GM18517 (cell line): Measurements from ENCODE around the gene COX7A2L.
"Not testable (repeated sequence)": the region's sequence is repeated elsewhere in the genome, so short reads cannot be mapped to it uniquely, and the experiment has no call there.

Experiments
- ATAC-seq: cut with Tn5 transposase; IDR thresholded peaks from one replicate; pipeline ENCODE4 v1.9.1; 2021; ENCODE audit warnings: mild to moderate bottlenecking, moderate library complexity; ENCODE audit not compliant: unreplicated experiment

COX7A2L gene, protein sequence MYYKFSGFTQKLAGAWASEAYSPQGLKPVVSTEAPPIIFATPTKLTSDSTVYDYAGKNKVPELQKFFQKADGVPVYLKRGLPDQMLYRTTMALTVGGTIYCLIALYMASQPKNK

GRCh38 chr2:42360890-42361727 is at the start of gene COX7A2L:
Gene COX7A2L, minus strand, starts transcription at chr2:42361217. Its CDS starts 56 bp downstream, at chr2:42361161.
- ATAC-seq: peak; percentile 82

- ATAC-seq: no peak
Measured at GRCh38 chr2:42408009-42408408, 47.0 kb upstream of the COX7A2L start.

DNA sequence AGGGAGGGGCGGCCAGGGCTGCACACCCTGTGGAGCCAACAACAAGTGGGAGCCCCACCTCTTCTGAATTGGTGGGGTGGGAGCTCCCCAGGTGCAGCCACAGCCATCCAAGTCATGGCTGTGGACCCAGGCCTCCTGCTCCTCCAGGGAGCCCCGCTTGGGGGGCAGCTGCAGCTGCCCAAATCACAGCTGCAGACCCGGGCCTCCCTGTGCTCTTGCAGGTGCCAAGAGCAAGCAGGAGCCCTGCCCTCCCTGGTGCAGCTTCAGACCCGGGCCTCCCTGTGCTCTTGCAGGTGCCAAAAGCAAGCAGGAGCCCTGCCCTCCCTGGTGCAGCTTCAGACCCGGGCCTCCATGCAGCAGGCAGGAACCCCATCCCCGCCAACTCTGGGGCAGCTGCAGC is 46.5 kb upstream of the COX7A2L start:
- no peak for ATAC-seq

- no peak for ATAC-seq
Measured at GRCh38 chr2:42404676-42405075, 43.7 kb upstream of the COX7A2L start.

DNA sequence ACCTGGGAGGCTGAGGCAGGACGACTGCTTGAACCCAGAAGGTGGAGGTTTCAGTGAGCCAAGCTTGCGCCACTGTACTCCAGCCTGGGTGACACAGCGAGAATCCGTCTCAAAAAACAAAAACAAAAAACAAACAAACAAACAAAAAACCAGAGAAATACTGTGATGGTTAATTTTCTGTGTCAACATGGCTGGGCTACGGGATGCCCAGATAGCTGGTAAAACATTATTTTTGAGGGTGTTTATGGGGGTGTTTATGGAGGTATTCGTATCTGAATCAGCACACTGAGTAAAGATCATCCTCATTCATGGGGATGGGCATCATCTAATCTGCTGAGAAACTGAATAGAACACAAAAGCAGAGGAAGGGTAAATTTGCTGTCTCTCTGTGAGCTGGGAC is 40.8 kb upstream of the COX7A2L start:
- no peak for ATAC-seq

DNA sequence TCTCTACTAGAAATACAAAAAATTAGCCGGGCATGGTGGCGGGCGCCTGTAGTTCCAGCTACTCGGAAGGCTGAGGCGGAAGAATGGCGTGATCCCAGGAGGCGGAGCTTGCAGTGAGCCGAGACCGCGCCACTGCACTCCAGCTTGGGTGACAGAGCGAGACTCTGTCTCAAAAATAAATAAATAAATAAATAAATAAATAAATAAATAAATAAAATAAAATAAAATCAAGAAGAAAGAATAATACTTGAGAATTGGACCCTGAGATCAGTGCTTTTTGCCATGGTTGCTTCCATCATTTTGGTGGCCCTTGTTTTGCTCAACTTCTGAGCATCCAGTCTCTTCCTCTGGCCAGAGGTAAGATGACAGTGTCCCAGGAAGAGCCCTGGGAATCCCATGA is 37.0 kb upstream of the COX7A2L start:
- ATAC-seq: not testable (repeated sequence)

- ATAC-seq: not testable (repeated sequence)
Measured at GRCh38 chr2:42393320-42393719, 32.3 kb upstream of the COX7A2L start.

GRCh38 chr2:42392191-42392590 is 31.2 kb upstream of the COX7A2L start:
- no peak for ATAC-seq

DNA sequence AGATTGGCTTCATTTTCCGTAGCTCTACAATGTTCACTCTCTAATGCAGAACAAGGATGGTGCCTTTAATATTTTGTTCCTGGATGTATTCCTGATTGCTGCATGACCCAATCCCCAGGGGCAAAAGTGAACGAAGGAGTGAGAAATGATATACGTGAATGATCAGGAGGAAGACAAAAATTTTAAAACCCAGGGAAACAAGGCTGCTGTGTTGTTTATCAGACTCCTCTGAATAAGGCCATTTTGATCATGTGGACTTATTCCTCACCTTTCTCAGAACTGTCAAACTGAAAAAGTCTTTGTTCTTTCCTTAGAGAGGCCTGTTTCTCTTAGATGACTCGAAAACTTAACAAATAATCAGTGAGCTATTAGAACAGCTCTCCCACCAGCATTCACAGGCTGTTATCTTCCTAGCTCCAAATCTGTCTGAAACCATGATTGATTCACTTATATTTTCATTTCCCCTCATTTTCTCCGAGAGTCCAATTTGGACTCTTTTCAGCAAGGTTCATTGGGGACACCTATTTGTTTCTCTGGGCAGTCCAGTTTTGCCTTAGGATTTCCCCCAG is 29.5 kb upstream of the COX7A2L start:
- no peak for ATAC-seq

DNA sequence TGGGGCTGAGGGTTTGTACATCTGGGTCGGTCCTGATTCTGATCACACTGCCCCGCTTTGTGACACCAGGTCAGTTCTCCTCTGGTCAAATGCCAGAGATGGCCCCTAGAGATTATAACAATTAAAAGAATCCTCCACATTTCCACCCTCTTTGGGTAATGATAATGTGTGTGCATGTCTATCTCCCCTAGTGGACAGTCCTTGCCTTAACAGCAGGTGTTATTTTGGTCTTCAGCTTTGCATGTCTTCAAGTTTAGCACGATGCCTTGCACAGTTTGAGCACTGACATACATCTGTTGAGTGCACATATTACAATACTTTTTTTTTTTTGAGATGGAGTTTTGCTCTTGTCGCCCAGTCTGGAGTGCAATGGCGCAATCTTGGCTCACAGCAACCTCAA is 25.7 kb upstream of the COX7A2L start:
- no peak for ATAC-seq

- no peak for ATAC-seq
Measured at GRCh38 chr2:42385225-42385624, 24.2 kb upstream of the COX7A2L start.

DNA sequence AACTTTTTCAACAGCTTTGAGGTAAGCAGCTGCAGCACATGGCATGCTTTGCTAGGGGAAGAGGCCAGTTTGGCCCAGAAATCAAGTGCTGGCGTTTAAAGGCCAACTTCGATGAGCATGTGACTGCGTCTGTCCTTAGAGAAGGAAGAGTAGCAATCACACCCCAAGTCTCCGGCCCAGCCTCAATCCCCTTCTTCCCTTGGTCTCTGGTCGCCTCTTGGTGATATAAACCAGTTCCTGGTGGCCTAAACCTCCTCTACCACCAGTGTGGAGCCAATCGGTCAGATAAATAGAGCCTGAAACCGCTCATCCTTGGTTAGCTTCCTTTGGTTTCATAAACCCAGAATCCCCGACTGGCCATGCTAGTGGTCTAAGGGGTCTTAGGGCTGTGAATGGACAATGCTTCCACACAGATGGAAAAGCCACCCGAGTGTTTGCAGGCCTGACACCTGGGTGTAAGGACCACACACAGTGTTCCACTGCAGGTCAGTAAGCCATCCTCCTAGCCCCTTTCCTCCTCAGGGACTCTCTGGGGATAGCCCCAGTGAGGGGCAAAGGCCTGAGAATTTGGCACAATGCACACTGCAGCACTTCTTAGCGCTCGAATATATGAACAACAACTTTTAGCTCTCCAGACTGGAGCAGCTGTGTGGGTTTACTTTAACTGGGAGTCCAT is 23.0 kb upstream of the COX7A2L start:
- ATAC-seq: no peak

GRCh38 chr2:42382144-42382543 is 21.1 kb upstream of the COX7A2L start:
- no peak for ATAC-seq

DNA sequence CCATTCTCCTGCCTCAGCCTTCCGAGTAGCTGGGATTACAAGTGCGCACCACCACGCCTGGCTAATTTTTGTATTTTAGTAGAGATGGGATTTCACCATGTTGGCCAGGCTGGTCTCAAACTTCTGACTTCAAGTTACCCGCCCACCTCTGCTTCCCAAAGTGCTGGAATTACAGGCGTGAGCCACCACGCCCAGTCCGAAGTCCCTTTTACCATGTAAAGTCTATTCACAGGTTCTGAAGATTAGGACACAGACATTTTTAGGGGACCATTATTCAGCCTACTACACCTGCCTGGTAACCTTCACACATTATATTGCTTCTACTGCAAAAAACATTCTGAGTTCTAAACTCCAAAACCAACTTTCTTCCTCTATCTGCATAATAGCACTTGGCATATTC is 19.0 kb upstream of the COX7A2L start:
- not testable (repeated sequence) for ATAC-seq

- ATAC-seq: no peak
Measured at GRCh38 chr2:42378415-42378814, 17.4 kb upstream of the COX7A2L start.

DNA sequence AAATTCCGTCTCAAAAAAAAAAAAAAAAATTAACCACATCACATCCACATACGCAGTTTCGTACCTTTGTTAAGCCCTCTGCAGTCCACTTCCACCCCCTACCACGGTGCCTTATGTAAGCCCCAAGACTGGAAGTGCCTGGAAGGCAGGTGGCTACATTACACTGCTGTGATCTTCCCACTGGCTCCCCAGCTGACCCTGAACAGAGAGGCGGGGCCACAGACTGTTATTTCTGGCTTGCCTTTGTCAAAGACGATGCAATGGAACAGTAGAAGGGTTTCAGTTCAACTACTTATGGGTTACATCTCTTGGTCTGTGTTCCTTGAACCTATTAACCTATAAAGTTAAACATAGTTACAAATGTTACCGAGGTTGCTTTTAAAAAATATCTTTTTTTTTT is 15.7 kb upstream of the COX7A2L start:
- no peak for ATAC-seq

DNA sequence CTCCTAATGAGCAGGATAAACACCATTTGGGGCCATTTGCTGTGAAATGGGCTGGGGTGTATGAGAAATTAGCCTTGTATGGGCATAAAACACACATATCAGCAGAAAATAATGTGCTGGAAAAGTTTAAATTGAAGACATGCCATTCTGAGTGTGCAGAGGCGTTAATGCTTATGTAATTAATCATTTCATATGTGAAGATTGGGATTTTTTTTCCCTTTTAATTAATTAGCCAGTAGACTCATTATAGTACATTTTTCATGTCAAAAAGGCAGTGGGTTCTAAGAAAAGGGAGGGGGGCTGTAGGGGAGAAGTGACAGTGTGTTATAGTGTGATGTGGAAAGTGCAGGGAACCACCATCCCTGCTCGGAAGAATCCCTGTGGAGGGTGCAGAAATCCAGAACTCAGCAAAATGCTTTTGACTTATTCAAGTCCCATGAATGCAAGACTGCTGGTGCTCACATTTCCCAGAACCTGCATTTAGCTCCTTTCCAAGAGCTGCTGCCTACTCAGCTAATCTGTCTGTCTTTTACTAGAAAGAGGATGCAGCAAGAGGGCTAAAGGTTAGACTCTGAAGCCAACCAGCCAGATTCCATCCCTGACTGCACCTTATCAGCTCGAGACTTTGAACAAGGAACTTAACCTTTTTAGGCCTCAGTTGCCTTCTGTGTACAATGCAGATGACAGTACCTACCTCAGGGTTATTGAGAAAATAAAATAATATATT is 11.6 kb upstream of the COX7A2L start:
- ATAC-seq: no peak

GRCh38 chr2:42371611-42372473 is 10.8 kb upstream of the COX7A2L start:
- ATAC-seq: no peak

DNA sequence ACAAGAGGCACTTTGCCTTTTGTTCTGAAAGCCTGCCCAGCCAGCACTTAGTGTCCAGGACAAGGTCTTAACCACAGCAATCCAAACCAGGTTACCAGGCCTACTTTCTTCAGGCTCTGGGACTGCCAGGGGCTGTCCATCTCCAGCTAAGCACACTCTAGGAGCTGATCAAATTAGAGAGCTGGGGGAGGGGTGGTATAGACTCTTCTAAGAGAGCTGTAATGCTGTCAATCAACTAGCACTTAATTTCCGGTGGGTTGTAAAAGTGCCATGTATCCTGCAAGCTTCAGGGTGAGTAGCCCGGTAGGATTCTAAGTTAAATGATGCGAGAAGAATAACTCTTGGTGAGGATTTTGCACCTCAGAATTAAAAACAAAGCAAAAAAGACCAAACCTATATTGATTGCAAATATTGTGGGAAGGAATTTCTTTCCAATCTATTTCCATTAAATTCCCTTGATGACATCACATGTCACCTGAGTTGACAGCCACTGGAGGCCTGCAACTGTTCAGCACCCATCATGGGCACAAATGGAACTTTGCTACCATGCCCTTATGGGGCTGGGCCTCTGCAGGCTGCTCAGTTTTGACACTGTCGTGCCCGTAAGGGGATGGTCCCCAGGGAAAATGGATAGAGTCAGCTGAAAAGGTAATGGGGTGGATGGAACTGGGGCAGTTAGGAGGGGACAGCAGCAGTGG is 8.7 kb upstream of the COX7A2L start:
- ATAC-seq: no peak
